ENCODE measurements around the gene SPATS2.

GRCh38 chr12:49563951-49564685 lies 196.9 kb downstream of the SPATS2 start:
- TF ChIP-seq CTCF (IDR thresholded peaks at IDR 0.05): no peak
- TF ChIP-seq POLR2A (IDR thresholded peaks at IDR 0.05): no peak

Data from heart left ventricle (tissue), 13 donors.